ENCODE measurements around the gene ABHD10.

DNA sequence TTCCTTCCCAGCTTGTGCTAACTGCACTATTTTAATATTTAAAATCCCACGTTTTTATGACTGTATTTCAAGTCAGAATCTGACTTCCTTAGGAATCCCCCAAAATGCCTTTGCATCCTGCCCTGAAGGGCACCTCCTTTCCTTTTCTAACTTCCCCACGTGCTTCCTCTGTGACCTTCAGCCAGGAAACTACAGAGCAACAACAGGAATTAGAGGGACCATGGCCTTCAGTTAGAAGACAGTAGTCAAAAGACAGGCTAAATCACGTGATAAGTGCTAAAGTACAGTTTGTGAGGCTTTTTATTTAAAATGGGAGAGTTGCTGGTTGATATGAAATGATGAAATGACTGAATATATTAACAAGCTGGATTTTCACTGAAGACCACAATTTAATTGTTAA is 11.8 kb upstream of the ABHD10 start:
- TF ChIP-seq, protein P1, sequence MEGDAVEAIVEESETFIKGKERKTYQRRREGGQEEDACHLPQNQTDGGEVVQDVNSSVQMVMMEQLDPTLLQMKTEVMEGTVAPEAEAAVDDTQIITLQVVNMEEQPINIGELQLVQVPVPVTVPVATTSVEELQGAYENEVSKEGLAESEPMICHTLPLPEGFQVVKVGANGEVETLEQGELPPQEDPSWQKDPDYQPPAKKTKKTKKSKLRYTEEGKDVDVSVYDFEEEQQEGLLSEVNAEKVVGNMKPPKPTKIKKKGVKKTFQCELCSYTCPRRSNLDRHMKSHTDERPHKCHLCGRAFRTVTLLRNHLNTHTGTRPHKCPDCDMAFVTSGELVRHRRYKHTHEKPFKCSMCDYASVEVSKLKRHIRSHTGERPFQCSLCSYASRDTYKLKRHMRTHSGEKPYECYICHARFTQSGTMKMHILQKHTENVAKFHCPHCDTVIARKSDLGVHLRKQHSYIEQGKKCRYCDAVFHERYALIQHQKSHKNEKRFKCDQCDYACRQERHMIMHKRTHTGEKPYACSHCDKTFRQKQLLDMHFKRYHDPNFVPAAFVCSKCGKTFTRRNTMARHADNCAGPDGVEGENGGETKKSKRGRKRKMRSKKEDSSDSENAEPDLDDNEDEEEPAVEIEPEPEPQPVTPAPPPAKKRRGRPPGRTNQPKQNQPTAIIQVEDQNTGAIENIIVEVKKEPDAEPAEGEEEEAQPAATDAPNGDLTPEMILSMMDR (conservative IDR thresholded peaks at IDR 0.05; ENCODE audit: low read depth, low read length), result no peak
- TF ChIP-seq EZH2 (IDR thresholded peaks at IDR 0.05; ENCODE audit: low read length, unreplicated experiment), result no peak

Measured in PC-3 (cell line).